Skeletal muscle satellite cell (primary cell): ENCODE results near the gene S100A12.

Experiments
- H3K27me3 ChIP-seq: 2 replicates; pipeline ENCODE4 v1.7.0; 2013; ENCODE audit warnings: low read length; ENCODE audit not compliant: control insufficient read depth, insufficient read depth
- H3K36me3 ChIP-seq: 2 replicates; pipeline ENCODE4 v1.7.0; 2013; ENCODE audit warnings: mild to moderate bottlenecking, control low read depth, low read length; ENCODE audit not compliant: insufficient read depth
- H3K4me1 ChIP-seq: 2 replicates; pipeline ENCODE4 v1.7.0; 2013; ENCODE audit warnings: low read length; ENCODE audit not compliant: control insufficient read depth, insufficient read depth
- H3K4me2 ChIP-seq: 2 replicates; pipeline ENCODE4 v1.7.0; 2013; ENCODE audit warnings: mild to moderate bottlenecking, low read length
- H3K4me3 ChIP-seq: 2 replicates; pipeline ENCODE4 v1.7.0; 2013; ENCODE audit warnings: low read length
- H3K9ac ChIP-seq: 2 replicates; pipeline ENCODE4 v1.7.0; 2013; ENCODE audit warnings: mild to moderate bottlenecking, low read depth, low read length, moderate library complexity
- H3K9me3 ChIP-seq: replicated peaks from 2 replicates; pipeline ENCODE4 v1.7.0; 2013; ENCODE audit warnings: mild to moderate bottlenecking, control low read depth, low read length

Gene S100A12

GRCh38 chr1:153364156-153364555 is 11.3 kb downstream of the S100A12 start:
- Histone ChIP-seq H3K36me3 (no peaks in the 10 kb centered on the region), H3K4me1 (no peaks in the 10 kb centered on the region)

GRCh38 chr1:153363641-153364040 is 11.8 kb downstream of the S100A12 start:
- Histone ChIP-seq H3K4me3 (no peak overlapping the region), H3K4me2 (no peak overlapping the region), H3K9me3 (no peaks in the 10 kb centered on the region), H3K9ac (no peak overlapping the region), H3K4me1 (no peaks in the 10 kb centered on the region), H3K36me3 (no peaks in the 10 kb centered on the region), H3K27me3 (peaks cover 53% of the 10 kb centered on the region)

More at GRCh38 chr1:153364156-153364555, 11.3 kb downstream of the S100A12 start:
- peaks cover 50% of the 10 kb centered on the region for H3K27me3 ChIP-seq
- H3K4me3 ChIP-seq: no peak overlapping the region
- H3K9me3 ChIP-seq: no peaks in the 10 kb centered on the region
- no peak overlapping the region for H3K9ac ChIP-seq
- H3K4me2 ChIP-seq: no peak overlapping the region

- no peak overlapping the region for H3K4me2 ChIP-seq
- no peak overlapping the region for H3K4me3 ChIP-seq
- H3K4me1 ChIP-seq: no peaks in the 10 kb centered on the region
- H3K36me3 ChIP-seq: no peaks in the 10 kb centered on the region
- no peak overlapping the region for H3K9ac ChIP-seq
- no peaks in the 10 kb centered on the region for H3K9me3 ChIP-seq
- H3K27me3 ChIP-seq: peaks cover 47% of the 10 kb centered on the region
These were observed 13.1 kb downstream of the S100A12 start for GRCh38 chr1:153362187-153362775.

GRCh38 chr1:153361480-153362109 is 13.8 kb downstream of the S100A12 start:
- Histone ChIP-seq H3K27me3 (peaks cover 48% of the 10 kb centered on the region), H3K4me3 (no peak overlapping the region), H3K4me2 (no peak overlapping the region), H3K4me1 (no peaks in the 10 kb centered on the region), H3K9ac (no peak overlapping the region), H3K9me3 (no peaks in the 10 kb centered on the region), H3K36me3 (no peaks in the 10 kb centered on the region)

GRCh38 chr1:153360592-153361479 is 14.6 kb downstream of the S100A12 start:
- Histone ChIP-seq H3K4me2 (no peak overlapping the region), H3K4me3 (no peak overlapping the region), H3K4me1 (no peaks in the 10 kb centered on the region), H3K27me3 (peaks cover 45% of the 10 kb centered on the region), H3K9me3 (no peaks in the 10 kb centered on the region), H3K36me3 (no peaks in the 10 kb centered on the region), H3K9ac (no peak overlapping the region)

GRCh38 chr1:153360190-153360589 is 15.2 kb downstream of the S100A12 start:
- H3K4me1 ChIP-seq: no peaks in the 10 kb centered on the region
- H3K4me2 ChIP-seq: no peak overlapping the region
- H3K4me3 ChIP-seq: no peak overlapping the region
- no peaks in the 10 kb centered on the region for H3K9me3 ChIP-seq
- H3K9ac ChIP-seq: no peak overlapping the region
- H3K27me3 ChIP-seq: peaks cover 46% of the 10 kb centered on the region
- no peaks in the 10 kb centered on the region for H3K36me3 ChIP-seq

- no peaks in the 10 kb centered on the region for H3K36me3 ChIP-seq
- H3K9me3 ChIP-seq: no peaks in the 10 kb centered on the region
- peaks cover 40% of the 10 kb centered on the region for H3K27me3 ChIP-seq
- H3K4me1 ChIP-seq: no peaks in the 10 kb centered on the region
- no peak overlapping the region for H3K4me3 ChIP-seq
- H3K4me2 ChIP-seq: no peak overlapping the region
- H3K9ac ChIP-seq: no peak overlapping the region
These were observed 16.2 kb downstream of the S100A12 start for GRCh38 chr1:153359241-153359640.

GRCh38 chr1:153358691-153358975 is 16.8 kb downstream of the S100A12 start:
- no peak overlapping the region for H3K4me2 ChIP-seq
- no peaks in the 10 kb centered on the region for H3K9me3 ChIP-seq
- no peak overlapping the region for H3K9ac ChIP-seq
- H3K4me1 ChIP-seq: no peaks in the 10 kb centered on the region
- peaks cover 37% of the 10 kb centered on the region for H3K27me3 ChIP-seq
- no peak overlapping the region for H3K4me3 ChIP-seq
- H3K36me3 ChIP-seq: no peaks in the 10 kb centered on the region

- Histone ChIP-seq H3K4me2 (no peak within 1 kb of the TSS), H3K36me3 (no peaks in the 10 kb centered on the region), H3K4me1 (no peaks in the 10 kb centered on the region), H3K9ac (no peak within 1 kb of the TSS), H3K9me3 (no peaks in the 10 kb centered on the region), H3K4me3 (no peak within 1 kb of the TSS), H3K27me3 (peaks cover 36% of the 10 kb centered on the region)
These were observed 17.3 kb downstream of the S100A12 start, which contains the start of gene S100A9 for GRCh38 chr1:153357853-153358690. TSS of gene S100A9 (plus strand) at chr1:153357854. CDS start at chr1:153358284, 430 bp downstream.

- Histone ChIP-seq H3K4me2 (no peak overlapping the region), H3K9me3 (no peaks in the 10 kb centered on the region), H3K4me3 (no peak overlapping the region), H3K4me1 (no peaks in the 10 kb centered on the region), H3K36me3 (no peaks in the 10 kb centered on the region), H3K27me3 (peaks cover 28% of the 10 kb centered on the region), H3K9ac (no peak overlapping the region)
These were observed 18.2 kb downstream of the S100A12 start for GRCh38 chr1:153357076-153357852.
